ENCODE data around the gene RNF39.

Gene RNF39

DNA sequence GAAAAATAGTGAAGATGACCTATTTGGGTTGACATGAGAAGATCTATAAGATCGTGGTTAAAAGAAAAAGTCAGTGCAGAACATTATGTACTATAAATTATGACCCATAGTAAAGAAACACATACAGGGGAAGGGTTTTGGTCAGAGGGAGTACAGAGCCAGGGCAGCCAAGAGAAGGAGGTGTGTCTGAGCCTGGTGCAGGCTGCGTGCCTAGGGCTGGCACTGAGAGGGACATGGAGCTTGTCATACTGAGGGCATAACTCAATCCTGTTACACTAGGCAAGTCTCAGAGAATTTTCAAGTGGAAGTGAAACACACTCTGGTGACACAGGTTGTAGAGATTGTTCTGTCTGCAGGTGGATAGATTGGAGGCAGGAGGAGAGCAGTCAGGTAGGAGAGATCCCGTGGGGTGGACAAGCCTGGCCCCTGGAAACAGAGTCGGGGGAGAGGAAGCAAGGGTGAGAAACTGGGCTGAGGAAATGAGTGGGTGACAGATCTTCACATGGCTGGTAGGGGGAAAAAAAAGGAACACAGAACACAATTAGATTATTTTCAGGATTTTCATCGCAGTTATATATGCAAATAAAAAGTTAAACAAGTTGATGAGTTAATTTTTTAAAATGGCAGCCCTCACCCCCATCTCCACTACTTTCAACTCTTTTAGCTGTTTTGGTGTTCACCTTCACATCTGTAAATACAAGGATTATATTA lies 18.5 kb upstream of the RNF39 start:
- no peak for DNase-seq

GRCh38 chr6:30092852-30093543 lies 17.4 kb upstream of the RNF39 start:
- DNase-seq = no peak

- DNase-seq = no peak
Measured at GRCh38 chr6:30091577-30092381, 16.2 kb upstream of the RNF39 start.

- no peak for DNase-seq
Measured at GRCh38 chr6:30087876-30088275, 12.3 kb upstream of the RNF39 start.

GRCh38 chr6:30077218-30077617 lies 1.6 kb upstream of the RNF39 start:
- no peak for DNase-seq

- DNase-seq = no peak
Measured at GRCh38 chr6:30075790-30076732, 492 bp upstream of the RNF39 start.

DNA sequence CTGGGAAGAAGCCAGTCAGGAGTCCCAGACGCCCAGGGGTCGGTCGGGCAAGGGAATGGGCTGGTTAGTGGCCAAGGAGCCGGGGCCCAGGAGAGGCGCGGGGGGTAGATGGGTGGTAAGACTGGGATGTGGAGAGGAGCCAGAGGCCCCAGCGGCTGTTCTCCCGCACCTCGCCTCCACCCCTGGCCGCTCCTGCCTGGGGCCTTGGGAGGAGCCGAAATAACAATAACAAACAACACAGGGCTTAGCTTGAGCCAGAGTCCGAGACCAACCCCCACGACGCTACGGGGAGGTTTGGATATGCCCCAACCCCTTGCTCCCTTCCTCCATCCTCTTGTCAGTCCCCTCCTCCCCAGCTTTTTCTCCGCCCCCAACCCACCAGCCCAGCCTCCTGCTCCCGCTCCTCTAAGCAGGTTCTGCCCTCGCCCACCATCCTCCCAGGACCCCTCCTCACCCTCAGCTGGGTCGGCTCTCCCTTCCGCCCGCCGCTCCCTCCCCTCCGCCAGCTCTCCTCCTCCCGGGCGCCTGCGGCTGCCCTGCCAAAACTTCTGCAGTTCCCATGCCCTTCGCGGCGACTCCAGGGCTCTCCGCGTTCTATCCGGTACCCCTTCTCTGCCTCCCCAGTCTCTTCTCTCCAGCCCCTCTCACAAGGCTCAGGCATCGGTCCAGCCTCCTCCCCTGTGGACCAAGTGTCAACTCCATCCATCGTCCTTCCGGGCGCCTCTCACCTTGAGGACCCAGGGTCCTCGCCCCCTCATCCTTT lies 1.1 kb downstream of the RNF39 start:
- DNase-seq = no peak

GRCh38 chr6:30073489-30074235 lies 1.9 kb downstream of the RNF39 start:
- DNase-seq = no peak

GRCh38 chr6:30071858-30072257 lies 3.7 kb downstream of the RNF39 start:
- DNase-seq = no peak

GRCh38 chr6:30071081-30071818 lies 4.3 kb downstream of the RNF39 start:
- peak; percentile 29 for DNase-seq

DNA sequence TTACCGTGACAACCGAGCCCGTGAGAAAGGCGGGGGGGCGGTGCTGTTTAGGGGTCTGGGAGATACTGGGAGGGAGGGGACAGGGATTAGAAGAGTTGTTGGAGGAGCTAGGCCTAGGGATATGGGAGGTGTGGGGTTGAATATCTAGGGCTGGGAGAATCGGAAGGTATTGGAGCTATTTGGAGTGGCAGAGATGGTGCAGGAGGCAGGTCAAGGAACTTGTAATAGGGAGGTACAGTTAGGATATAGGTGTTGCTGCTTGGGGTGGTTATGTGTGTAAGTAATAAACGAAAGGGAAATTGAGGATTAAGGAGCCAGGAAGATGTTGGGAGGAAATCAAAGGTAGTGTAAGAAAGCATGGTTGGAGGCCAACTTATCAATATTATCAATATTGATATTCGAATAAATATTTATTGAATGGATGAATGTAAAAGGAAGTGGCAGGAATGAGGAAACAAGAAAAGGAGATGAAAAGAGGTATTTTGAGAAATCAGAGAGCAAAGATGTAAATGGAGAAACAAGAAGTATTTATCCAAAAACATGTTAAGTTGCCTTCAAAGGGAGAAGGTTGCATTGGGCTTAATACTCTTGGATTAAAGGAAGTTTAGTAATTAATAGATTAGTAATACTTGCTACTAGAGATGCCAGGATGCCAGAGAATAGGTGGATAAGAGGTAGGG lies 8.0 kb downstream of the RNF39 start:
- no peak for DNase-seq

DNA sequence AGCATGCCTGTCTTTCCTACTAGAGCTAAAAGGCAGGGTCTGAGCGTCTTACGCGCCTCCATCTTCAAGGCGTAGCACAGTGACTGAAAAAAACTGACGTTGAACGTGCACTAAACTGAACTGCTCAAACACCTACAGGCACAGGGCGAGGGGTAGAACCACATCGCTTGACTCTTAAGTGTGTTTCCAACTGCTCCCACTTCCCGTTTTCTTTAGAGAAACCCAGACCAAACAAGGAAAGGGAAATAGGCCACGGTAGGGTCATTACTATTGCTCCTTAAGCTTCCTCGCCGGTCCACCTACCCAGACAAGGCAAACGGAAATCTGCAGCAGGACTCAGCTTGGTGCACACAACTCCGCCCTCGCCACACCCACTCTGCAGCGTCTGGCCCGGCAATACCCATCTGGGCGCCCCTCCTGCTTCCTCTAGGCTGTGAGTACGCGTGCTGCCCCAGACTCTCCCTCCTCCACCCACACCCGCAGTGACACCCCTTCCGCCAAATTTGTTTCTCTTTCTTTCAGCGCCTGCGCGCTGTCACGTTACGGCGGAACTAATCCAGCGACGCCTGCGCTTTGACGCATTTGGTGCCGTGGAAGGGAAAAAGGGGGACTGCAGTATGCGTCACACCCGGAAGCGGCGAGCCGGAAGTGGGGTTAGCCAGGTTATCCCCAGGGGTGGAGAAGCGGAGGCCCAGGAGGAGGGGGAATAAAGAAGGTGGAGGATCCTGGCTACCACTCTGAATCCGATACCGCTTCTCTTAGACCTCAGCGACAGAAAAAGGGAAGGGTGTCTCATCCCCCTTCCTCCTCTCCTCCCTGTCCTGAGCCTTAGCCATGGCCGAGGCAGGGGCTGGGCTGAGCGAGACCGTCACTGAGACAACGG lies 8.8 kb downstream of the RNF39 start, which contains the start of gene PPP1R11:
PPP1R11 (plus strand) TSS at position 622 of the 883 bp plus-strand sequence; CDS start at position 835, 213 bp downstream.
- DNase-seq = peak; percentile 98

GRCh38 chr6:30066082-30066481 lies 9.5 kb downstream of the RNF39 start:
- no peak for DNase-seq

DNA sequence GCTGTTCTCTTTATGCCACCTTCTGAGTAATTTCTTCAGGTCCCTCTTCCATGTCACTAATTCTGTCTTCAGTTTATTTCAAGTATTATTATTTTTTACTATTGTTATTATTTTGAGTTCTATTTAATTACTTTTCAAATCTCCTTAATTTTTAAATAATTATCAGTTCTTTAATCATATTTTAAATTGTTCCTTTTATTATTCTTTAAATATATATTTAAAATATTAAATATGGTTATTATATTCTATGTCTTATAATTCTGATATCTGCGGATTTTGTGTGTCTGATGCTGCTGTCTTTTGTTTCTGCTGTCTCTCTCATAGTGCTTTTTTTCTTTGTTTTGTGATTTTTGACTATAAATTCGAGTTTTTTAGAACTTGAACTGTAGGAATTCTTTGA lies 12.3 kb downstream of the RNF39 start:
- no peak for DNase-seq

DNA sequence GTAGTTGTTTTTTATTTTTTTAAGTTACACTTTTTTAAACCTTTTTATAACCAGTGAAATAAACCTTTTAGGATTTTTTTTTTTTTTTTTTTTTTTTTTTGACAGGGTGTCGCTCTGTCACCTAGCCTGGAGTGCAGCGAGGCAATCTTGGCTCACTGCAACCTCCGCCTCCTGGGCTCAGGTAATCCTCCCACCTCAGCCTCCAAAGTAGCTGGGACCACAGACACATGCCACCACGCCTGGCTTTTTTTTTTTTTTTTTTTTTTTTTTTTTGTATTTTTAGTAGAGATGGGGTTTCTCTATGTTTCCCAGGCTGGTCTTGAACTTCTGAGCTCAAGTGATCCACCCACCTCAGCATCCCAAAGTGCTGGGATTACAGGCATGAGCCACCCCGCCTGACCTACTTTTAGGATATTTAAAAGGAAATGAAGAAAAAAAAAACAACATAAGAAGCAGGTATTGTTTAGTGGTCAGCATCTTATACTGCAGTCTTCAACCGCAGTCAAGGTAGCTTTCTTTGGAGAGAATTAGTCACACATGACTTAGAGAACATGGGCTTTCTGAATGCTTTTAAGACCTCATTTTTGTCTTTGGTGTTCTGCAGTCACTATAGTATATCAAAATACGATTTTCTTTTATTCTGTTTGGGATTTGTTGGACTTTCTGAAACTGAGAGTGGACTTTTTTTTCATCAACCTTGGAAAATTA lies 12.9 kb downstream of the RNF39 start:
- no peak for DNase-seq

GRCh38 chr6:30061858-30062458 lies 13.6 kb downstream of the RNF39 start:
- DNase-seq = peak; percentile 34

GRCh38 chr6:30061092-30061857 lies 14.3 kb downstream of the RNF39 start, which contains the start of gene POLR1H:
Gene POLR1H (plus strand): TSS chr6:30061265. CDS start chr6:30061525, 260 bp downstream.
- DNase-seq = peak; percentile 82

Measured in activated gamma-delta T cell treated with Interleukin-2 at 50 U/mL for 16 hours (primary cell).